NCI-H2227 (cell line): ENCODE data around the gene SSNA1.
A peak's percentile ranks its signal among the peaks of the same experiment; 100 is the strongest.

Experiments used
- DNase-seq: peaks from one replicate; lab custom pipeline; 2025; ENCODE audit not compliant: unreplicated experiment; lab: John Stamatoyannopoulos, UW

Gene SSNA1

GRCh38 chr9:137167747-137168572 is 20.5 kb upstream of the SSNA1 start:
- peak; percentile 67 for DNase-seq

GRCh38 chr9:137168573-137168903 is 19.9 kb upstream of the SSNA1 start:
- DNase-seq = peak; percentile 50

GRCh38 chr9:137168904-137169856 is 19.3 kb upstream of the SSNA1 start:
- DNase-seq = peak; percentile 89

GRCh38 chr9:137169896-137170358 is 18.5 kb upstream of the SSNA1 start, which contains the start of gene LRRC26:
Gene LRRC26 (minus strand): TSS chr9:137170051. CDS start chr9:137169943, 108 bp downstream.
- no peak for DNase-seq

GRCh38 chr9:137170486-137171148 is 17.9 kb upstream of the SSNA1 start:
- DNase-seq = no peak

- no peak for DNase-seq
Measured at GRCh38 chr9:137171149-137171900, 17.2 kb upstream of the SSNA1 start.

GRCh38 chr9:137172901-137173795 is 15.3 kb upstream of the SSNA1 start:
- no peak for DNase-seq

- no peak for DNase-seq
Measured at GRCh38 chr9:137173796-137174664, 14.4 kb upstream of the SSNA1 start.

GRCh38 chr9:137174722-137175293 is 13.7 kb upstream of the SSNA1 start:
- DNase-seq = no peak

- no peak for DNase-seq
Measured at GRCh38 chr9:137175345-137175961, 13.0 kb upstream of the SSNA1 start.

- peak; percentile 30 for DNase-seq
Measured at GRCh38 chr9:137176302-137177182, 11.9 kb upstream of the SSNA1 start.

GRCh38 chr9:137178201-137178938 is 10.1 kb upstream of the SSNA1 start:
- no peak for DNase-seq

GRCh38 chr9:137178939-137179630 is 9.4 kb upstream of the SSNA1 start:
- DNase-seq = no peak

- DNase-seq = no peak
Measured at GRCh38 chr9:137179761-137180160, 8.7 kb upstream of the SSNA1 start.

GRCh38 chr9:137180491-137180890 is 8.0 kb upstream of the SSNA1 start:
- DNase-seq = no peak
